DMS153 treated with DMSO at 0.1 percent for 48 hours (cell line): ENCODE data around the gene KLK10.

Source experiments
- DNase-seq: peaks from one replicate; lab custom pipeline; 2025; ENCODE audit not compliant: unreplicated experiment; lab: John Stamatoyannopoulos, UW

Gene KLK10

GRCh38 chr19:51019544-51019925 is at the start of gene KLK10:
TSS of gene KLK10 (minus strand) at chr19:51019709. CDS start at chr19:51019130, 579 bp downstream.
- DNase-seq, result no peak

- DNase-seq, result no peak
These were observed 47.1 kb upstream of the KLK10 start for GRCh38 chr19:51066393-51067186.

- no peak for DNase-seq
These were observed 45.9 kb upstream of the KLK10 start for GRCh38 chr19:51065221-51065960.

GRCh38 chr19:51064534-51065220 is 45.2 kb upstream of the KLK10 start, which contains the start of gene KLK13:
TSS of gene KLK13 (minus strand) at chr19:51065092. CDS start at chr19:51065067, 25 bp downstream.
- no peak for DNase-seq

GRCh38 chr19:51063664-51064063 is 44.2 kb upstream of the KLK10 start:
- DNase-seq, result no peak

- no peak for DNase-seq
These were observed 41.5 kb upstream of the KLK10 start for GRCh38 chr19:51060973-51061372.

GRCh38 chr19:51060336-51060735 is 40.8 kb upstream of the KLK10 start:
- DNase-seq, result no peak

- DNase-seq, result no peak
These were observed 40.2 kb upstream of the KLK10 start for GRCh38 chr19:51059715-51060114.

GRCh38 chr19:51055866-51056265 is 36.4 kb upstream of the KLK10 start:
- no peak for DNase-seq

- peak; percentile 90 for DNase-seq
These were observed 27.5 kb upstream of the KLK10 start for GRCh38 chr19:51047031-51047335.

- no peak for DNase-seq
These were observed 24.8 kb upstream of the KLK10 start for GRCh38 chr19:51044327-51044726.

- DNase-seq, result no peak
These were observed 24.0 kb upstream of the KLK10 start for GRCh38 chr19:51043497-51043896.

GRCh38 chr19:51040151-51040550 is 20.6 kb upstream of the KLK10 start:
- DNase-seq, result no peak

- no peak for DNase-seq
These were observed 17.0 kb upstream of the KLK10 start for GRCh38 chr19:51036519-51036918.

- DNase-seq, result peak; percentile 61
These were observed 15.2 kb upstream of the KLK10 start, which contains the start of gene KLK12 for GRCh38 chr19:51034704-51035103. TSS of gene KLK12 (minus strand) at chr19:51035002. CDS start at chr19:51034621, 381 bp downstream.

- DNase-seq, result no peak
These were observed 12.3 kb upstream of the KLK10 start for GRCh38 chr19:51031880-51032225.

GRCh38 chr19:51031220-51031879 is 11.8 kb upstream of the KLK10 start:
- no peak for DNase-seq

- no peak for DNase-seq
These were observed 11.1 kb upstream of the KLK10 start for GRCh38 chr19:51030631-51031030.

- DNase-seq, result no peak
These were observed 10.2 kb upstream of the KLK10 start for GRCh38 chr19:51029718-51030117.

GRCh38 chr19:51027873-51028272 is 8.4 kb upstream of the KLK10 start:
- DNase-seq, result no peak

- no peak for DNase-seq
These were observed 7.8 kb upstream of the KLK10 start for GRCh38 chr19:51027126-51027806.
